Measurements from ENCODE around the gene NTRK1. TPM values are rescaled to one million over a fixed set of nuclear protein-coding genes. Genes with fewer than 3 reads are reported as not detected.
"Not testable (repeated sequence)": the region's sequence is repeated elsewhere in the genome, so short reads cannot be mapped to it uniquely, and the experiment has no call there.

NTRK1 gene
- total and polyA plus RNA-seq, 3 experiments from 2014 or later: 2.9 to 3.0 TPM; not detected in 1

DNA sequence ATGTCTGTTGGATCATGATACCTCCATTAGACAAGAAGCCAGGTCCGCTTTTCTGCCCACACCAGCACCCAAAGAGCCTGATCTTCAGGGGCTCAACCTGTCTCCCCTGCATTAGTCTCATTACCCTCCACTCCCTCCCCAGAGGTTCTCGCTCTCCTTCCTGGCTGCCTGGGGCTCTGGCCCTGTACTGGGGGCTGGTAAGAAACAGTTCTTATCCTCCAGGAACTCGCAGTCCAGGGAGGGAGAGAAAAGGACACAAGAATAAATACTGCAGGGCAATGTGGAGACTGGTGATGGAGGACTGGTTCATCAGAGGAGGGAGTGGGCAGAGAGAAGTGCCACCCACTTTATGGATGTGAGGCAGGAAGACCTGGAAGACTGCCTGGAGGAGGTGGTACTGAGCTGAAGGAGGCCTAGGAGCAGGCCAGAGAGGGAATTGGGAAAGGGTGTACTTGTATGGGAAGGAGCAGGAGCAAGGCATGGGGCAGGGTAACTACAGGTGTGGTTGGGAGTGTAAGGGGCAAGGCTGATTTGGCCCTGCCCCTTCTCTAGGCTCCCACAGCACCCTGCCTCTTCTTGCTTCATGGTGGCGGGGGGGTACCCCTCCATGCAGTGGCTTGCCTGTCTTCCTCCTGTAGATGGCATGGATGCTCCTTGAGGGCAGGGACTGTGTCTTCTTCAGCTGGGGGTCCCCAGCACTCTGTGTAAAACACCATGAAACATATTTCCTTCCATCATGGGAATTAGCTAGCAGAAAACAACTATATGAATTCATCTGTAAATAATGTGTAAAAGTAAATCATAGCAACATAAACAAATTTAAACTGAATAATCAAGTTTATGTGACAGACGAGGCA is 64.7 kb downstream of the NTRK1 start:
- H3K4me3 Mint-ChIP-seq: peak overlapping the region in 1 of 7 donors; percentile 18

GRCh38 chr1:156926175-156926574 is 65.5 kb downstream of the NTRK1 start:
- Histone ChIP-seq H3K4me3 (ENCODE audit: low read length) (no peak overlapping the region), H3K36me3 (ENCODE audit: insufficient read depth, low read length) (no peaks in the 10 kb centered on the region), H3K4me1 (ENCODE audit: insufficient read depth, low read length) (peaks cover 7% of the 10 kb centered on the region), H3K27me3 (ENCODE audit: insufficient read depth, low read length, poor library complexity, severe bottlenecking) (peaks cover 44% of the 10 kb centered on the region), H3K9me3 (ENCODE audit: low read length) (no peaks in the 10 kb centered on the region), H3K27ac (ENCODE audit: low read depth, low read length) (no peak overlapping the region)
- Mint-ChIP-seq H3K36me3 (peaks cover 0 to 1% (median 0%) of the 10 kb centered on the region in 3 donors), H3K4me1 (peaks cover 12 to 38% (median 13%) of the 10 kb centered on the region in 3 donors), H3K4me3 (no peak overlapping the region), H3K27ac (no peak overlapping the region), H3K9me3 (peaks cover 0 to 2% (median 0%) of the 10 kb centered on the region in 5 donors), H3K27me3 (peaks cover 78 to 92% of the 10 kb centered on the region in 2 donors)
- CTCF ChIA-PET: interaction anchor here (0.7 to 2.3 kb wide), 3 partner anchors 15 to 66 kb away, joined by 3 to 8 read pairs (median 7); partner anchors contain the start of gene NTRK1
- POLR2A ChIA-PET: no interaction called here
- DNase-seq: no peak

More for the DNA sequence above, 64.7 kb downstream of the NTRK1 start:
- Mint-ChIP-seq H3K4me1 (peaks cover 16 to 40% (median 17%) of the 10 kb centered on the region in 3 donors), H3K27me3 (peaks cover 79 to 92% of the 10 kb centered on the region in 2 donors), H3K9me3 (peaks cover 0 to 2% (median 0%) of the 10 kb centered on the region in 5 donors), H3K27ac (no peak overlapping the region), H3K36me3 (peaks cover 0 to 1% (median 0%) of the 10 kb centered on the region in 3 donors)
- CTCF ChIA-PET: interaction anchor here (0.7 kb wide), 1 partner anchor 34 kb away, joined by 3 read pairs; no protein-coding TSS in a partner anchor
- Histone ChIP-seq H3K27me3 (ENCODE audit: insufficient read depth, low read length, poor library complexity, severe bottlenecking) (peaks cover 48% of the 10 kb centered on the region), H3K9me3 (ENCODE audit: low read length) (no peaks in the 10 kb centered on the region), H3K36me3 (ENCODE audit: insufficient read depth, low read length) (no peaks in the 10 kb centered on the region), H3K4me3 (ENCODE audit: low read length) (no peak overlapping the region), H3K27ac (ENCODE audit: low read depth, low read length) (no peak overlapping the region), H3K4me1 (ENCODE audit: insufficient read depth, low read length) (peaks cover 7% of the 10 kb centered on the region)
- POLR2A ChIA-PET: no interaction called here
- DNase-seq: no peak

DNA sequence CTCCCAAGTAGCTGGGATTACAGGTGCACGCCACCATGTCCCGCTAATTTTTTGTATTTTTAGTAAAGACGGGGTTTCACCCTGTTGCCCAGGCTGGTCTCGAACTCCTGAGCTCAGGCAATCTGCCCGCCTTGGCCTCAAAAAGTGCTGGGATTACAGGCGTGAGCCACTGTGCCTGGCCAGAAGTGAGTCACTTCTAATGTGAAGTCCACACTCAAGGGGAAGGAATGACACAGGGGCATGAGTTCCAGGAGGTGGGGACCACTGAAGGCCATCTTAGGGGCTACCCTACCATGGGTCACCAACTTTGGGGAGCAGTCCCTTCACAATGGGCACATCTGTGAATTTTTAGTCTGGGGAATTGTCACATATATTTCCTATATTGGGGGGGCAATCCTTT is 66.0 kb downstream of the NTRK1 start:
- H3K9me3 ChIP-seq (ENCODE audit: low read length); POLR2A ChIA-PET; H3K4me3 ChIP-seq (ENCODE audit: low read length); H3K27ac ChIP-seq (ENCODE audit: low read depth, low read length); H3K27ac Mint-ChIP-seq; H3K9me3 Mint-ChIP-seq; H3K4me1 ChIP-seq (ENCODE audit: insufficient read depth, low read length); H3K36me3 Mint-ChIP-seq; H3K36me3 ChIP-seq (ENCODE audit: insufficient read depth, low read length); DNase-seq: not testable (repeated sequence)
- peaks cover 38% of the 10 kb centered on the region for H3K27me3 ChIP-seq (ENCODE audit: insufficient read depth, low read length, poor library complexity, severe bottlenecking)
- peak overlapping the region in 1 of 7 donors; percentile 23 for H3K4me3 Mint-ChIP-seq
- peaks cover 78 to 91% of the 10 kb centered on the region in 2 donors for H3K27me3 Mint-ChIP-seq
- H3K4me1 Mint-ChIP-seq: peaks cover 12 to 38% (median 13%) of the 10 kb centered on the region in 3 donors
- CTCF ChIA-PET: interaction anchor here (1.3 to 2.3 kb wide), 4 partner anchors 9 to 126 kb away, joined by 4 to 8 read pairs (median 6); partner anchors contain the start of gene NTRK1

- H3K9me3 ChIP-seq (ENCODE audit: low read length): no peaks in the 10 kb centered on the region
- Mint-ChIP-seq H3K27me3 (peaks cover 71 to 90% of the 10 kb centered on the region in 2 donors), H3K9me3 (peaks cover 0 to 2% (median 0%) of the 10 kb centered on the region in 5 donors), H3K27ac (peak overlapping the region in 1 of 8 donors; percentile 56), H3K4me3 (peak overlapping the region in 4 of 7 donors; percentile 15 to 50 (median 29)), H3K36me3 (peaks cover 0 to 1% (median 0%) of the 10 kb centered on the region in 3 donors), H3K4me1 (peaks cover 12 to 38% (median 13%) of the 10 kb centered on the region in 3 donors)
- peaks cover 31% of the 10 kb centered on the region for H3K27me3 ChIP-seq (ENCODE audit: insufficient read depth, low read length, poor library complexity, severe bottlenecking)
- H3K4me1 ChIP-seq (ENCODE audit: insufficient read depth, low read length): peaks cover 7% of the 10 kb centered on the region
- ChIA-PET CTCF (interaction anchor here (0.7 to 3.0 kb wide), 9 partner anchors 10 to 238 kb away, joined by 3 to 16 read pairs (median 5); partner anchors contain the start of gene NTRK1), POLR2A (no interaction called here)
- H3K4me3 ChIP-seq (ENCODE audit: low read length): no peak overlapping the region
- no peak overlapping the region for H3K27ac ChIP-seq (ENCODE audit: low read depth, low read length)
- no peaks in the 10 kb centered on the region for H3K36me3 ChIP-seq (ENCODE audit: insufficient read depth, low read length)
- peak; percentile 35 to 70 (median 43) for DNase-seq
Observed at GRCh38 chr1:156927215-156928042, 66.8 kb downstream of the NTRK1 start.

DNA sequence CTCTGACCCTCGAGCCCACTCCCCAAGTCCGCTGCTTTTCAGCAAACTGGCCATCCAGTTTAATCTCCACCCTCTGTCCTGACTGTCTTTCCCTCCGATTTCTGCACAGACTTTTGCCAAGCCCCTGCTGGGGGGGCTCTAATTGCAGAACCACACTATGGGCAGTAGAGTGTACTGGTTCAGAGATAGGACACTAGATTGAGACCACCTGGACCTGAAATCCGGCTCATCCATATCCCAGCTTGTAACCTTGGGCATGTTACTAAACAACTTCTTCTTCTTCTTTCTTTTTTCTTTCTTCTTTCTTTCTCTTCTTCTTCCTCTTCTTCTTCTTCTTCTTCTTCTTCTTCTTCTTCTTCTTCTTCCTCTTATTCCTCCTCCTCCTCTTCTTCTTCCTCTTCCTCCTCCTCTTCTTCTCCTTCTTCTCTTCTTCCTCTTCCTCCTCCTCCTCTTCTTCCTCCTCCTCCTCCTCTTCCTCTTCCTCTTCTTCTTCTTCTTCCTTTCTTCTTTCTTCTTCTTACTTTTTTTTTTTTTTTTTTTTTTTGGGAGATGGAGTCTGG is 67.5 kb downstream of the NTRK1 start:
- peaks cover 29% of the 10 kb centered on the region for H3K27me3 ChIP-seq (ENCODE audit: insufficient read depth, low read length, poor library complexity, severe bottlenecking)
- H3K4me3 Mint-ChIP-seq: peak overlapping the region in 6 of 7 donors; percentile 2 to 52 (median 37)
- no peak overlapping the region for H3K4me3 ChIP-seq (ENCODE audit: low read length)
- ChIA-PET CTCF (interaction anchor here (0.7 to 3.0 kb wide), 9 partner anchors 11 to 238 kb away, joined by 3 to 16 read pairs (median 5); partner anchors contain the start of gene NTRK1), POLR2A (interaction anchor here (0.7 kb wide), 1 partner anchor 191 kb away, joined by 13 read pairs; no protein-coding TSS in a partner anchor)
- no peak for DNase-seq
- peaks cover 0 to 1% (median 0%) of the 10 kb centered on the region in 3 donors for H3K36me3 Mint-ChIP-seq
- H3K4me1 Mint-ChIP-seq: peaks cover 11 to 36% (median 13%) of the 10 kb centered on the region in 3 donors
- H3K36me3 ChIP-seq (ENCODE audit: insufficient read depth, low read length): no peaks in the 10 kb centered on the region
- H3K27ac ChIP-seq (ENCODE audit: low read depth, low read length): no peak overlapping the region
- peaks cover 7% of the 10 kb centered on the region for H3K4me1 ChIP-seq (ENCODE audit: insufficient read depth, low read length)
- no peaks in the 10 kb centered on the region for H3K9me3 ChIP-seq (ENCODE audit: low read length)
- no peak overlapping the region for H3K27ac Mint-ChIP-seq
- H3K9me3 Mint-ChIP-seq: peaks cover 0 to 2% (median 0%) of the 10 kb centered on the region in 5 donors
- peaks cover 67 to 90% of the 10 kb centered on the region in 2 donors for H3K27me3 Mint-ChIP-seq

- H3K36me3 Mint-ChIP-seq: peaks cover 0 to 1% (median 0%) of the 10 kb centered on the region in 3 donors
- Histone ChIP-seq H3K27ac (ENCODE audit: low read depth, low read length) (no peak overlapping the region), H3K36me3 (ENCODE audit: insufficient read depth, low read length) (no peaks in the 10 kb centered on the region), H3K4me1 (ENCODE audit: insufficient read depth, low read length) (no peaks in the 10 kb centered on the region), H3K9me3 (ENCODE audit: low read length) (no peaks in the 10 kb centered on the region), H3K27me3 (ENCODE audit: insufficient read depth, low read length, poor library complexity, severe bottlenecking) (peaks cover 27% of the 10 kb centered on the region), H3K4me3 (ENCODE audit: low read length) (no peak overlapping the region)
- ChIA-PET CTCF (interaction anchor here (3.0 kb wide), 1 partner anchor 40 kb away, joined by 16 read pairs; no protein-coding TSS in a partner anchor), POLR2A (no interaction called here)
- peaks cover 0 to 2% (median 0%) of the 10 kb centered on the region in 5 donors for H3K9me3 Mint-ChIP-seq
- peaks cover 7 to 22% (median 8%) of the 10 kb centered on the region in 3 donors for H3K4me1 Mint-ChIP-seq
- no peak overlapping the region for H3K4me3 Mint-ChIP-seq
- no peak for DNase-seq
- peaks cover 64 to 79% of the 10 kb centered on the region in 2 donors for H3K27me3 Mint-ChIP-seq
- H3K27ac Mint-ChIP-seq: no peak overlapping the region
Observed at GRCh38 chr1:156929596-156930238, 69.1 kb downstream of the NTRK1 start.

DNA sequence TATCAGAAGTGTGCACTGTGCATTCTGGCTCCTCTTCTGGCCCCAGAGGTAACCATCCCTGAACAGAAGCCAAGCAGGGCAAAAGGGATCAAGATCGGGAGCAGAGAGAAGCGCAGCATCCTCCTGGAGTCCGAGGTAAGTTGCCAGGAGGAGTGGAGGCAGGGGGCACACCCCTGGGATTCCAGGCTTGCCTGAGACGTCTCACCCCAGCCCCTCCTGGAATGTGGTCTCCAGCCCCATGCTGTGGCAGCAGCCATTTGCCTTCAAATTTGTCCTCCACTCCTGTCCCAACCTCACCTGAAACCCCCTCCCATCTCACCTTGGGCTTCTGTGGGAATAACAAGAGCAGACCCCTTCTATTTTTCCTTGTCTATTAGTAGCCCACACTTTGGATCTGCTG is 69.8 kb downstream of the NTRK1 start:
- H3K27me3 Mint-ChIP-seq: peaks cover 58 to 71% of the 10 kb centered on the region in 2 donors
- DNase-seq: no peak
- H3K9me3 ChIP-seq (ENCODE audit: low read length): no peaks in the 10 kb centered on the region
- no peak overlapping the region for H3K27ac Mint-ChIP-seq
- H3K4me3 ChIP-seq (ENCODE audit: low read length): no peak overlapping the region
- no peaks in the 10 kb centered on the region for H3K36me3 ChIP-seq (ENCODE audit: insufficient read depth, low read length)
- no peak overlapping the region for H3K27ac ChIP-seq (ENCODE audit: low read depth, low read length)
- peaks cover 0 to 1% (median 0%) of the 10 kb centered on the region in 3 donors for H3K36me3 Mint-ChIP-seq
- H3K4me1 Mint-ChIP-seq: peaks cover 7 to 22% (median 8%) of the 10 kb centered on the region in 3 donors
- no peaks in the 10 kb centered on the region for H3K4me1 ChIP-seq (ENCODE audit: insufficient read depth, low read length)
- POLR2A ChIA-PET: no interaction called here
- H3K27me3 ChIP-seq (ENCODE audit: insufficient read depth, low read length, poor library complexity, severe bottlenecking): peaks cover 19% of the 10 kb centered on the region
- no peak overlapping the region for H3K4me3 Mint-ChIP-seq
- CTCF ChIA-PET: no interaction called here
- no peaks in the 10 kb centered on the region for H3K9me3 Mint-ChIP-seq
